GM19452 (cell line): Measurements from ENCODE around the gene LRMDA.

Experiments used
- ATAC-seq: cut with Tn5 transposase; IDR thresholded peaks from one replicate; pipeline ENCODE4 v1.9.1; 2021; ENCODE audit not compliant: unreplicated experiment

Gene LRMDA

DNA sequence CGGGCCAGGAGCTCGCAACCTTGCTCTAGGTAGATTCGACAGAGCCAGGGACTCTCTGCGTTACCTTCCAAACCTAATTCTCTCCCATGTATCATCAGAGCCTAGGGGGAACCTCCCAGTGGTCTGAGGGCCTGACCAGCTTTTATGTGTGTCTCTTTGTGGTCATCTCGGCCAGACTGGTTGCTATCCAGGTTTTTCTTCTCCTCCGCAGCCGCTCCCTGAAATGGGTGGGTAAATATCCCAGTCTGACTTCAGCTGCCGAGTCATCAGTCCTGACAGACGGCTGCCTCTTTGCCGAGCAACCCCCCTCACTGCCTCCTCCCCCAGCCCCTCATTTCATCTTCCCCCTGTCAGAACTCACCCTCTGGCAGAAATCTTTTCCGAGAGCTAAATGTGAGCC, 578.1 kb downstream of the LRMDA start:
- no peak for ATAC-seq

GRCh38 chr10:76010703-76011102, 579.3 kb downstream of the LRMDA start:
- ATAC-seq, result no peak

GRCh38 chr10:76012716-76013327, 581.4 kb downstream of the LRMDA start:
- ATAC-seq, result no peak

- no peak for ATAC-seq
Measured at GRCh38 chr10:76015245-76015644, 583.8 kb downstream of the LRMDA start.

- ATAC-seq, result no peak
Measured at GRCh38 chr10:76017026-76017732, 585.8 kb downstream of the LRMDA start.

DNA sequence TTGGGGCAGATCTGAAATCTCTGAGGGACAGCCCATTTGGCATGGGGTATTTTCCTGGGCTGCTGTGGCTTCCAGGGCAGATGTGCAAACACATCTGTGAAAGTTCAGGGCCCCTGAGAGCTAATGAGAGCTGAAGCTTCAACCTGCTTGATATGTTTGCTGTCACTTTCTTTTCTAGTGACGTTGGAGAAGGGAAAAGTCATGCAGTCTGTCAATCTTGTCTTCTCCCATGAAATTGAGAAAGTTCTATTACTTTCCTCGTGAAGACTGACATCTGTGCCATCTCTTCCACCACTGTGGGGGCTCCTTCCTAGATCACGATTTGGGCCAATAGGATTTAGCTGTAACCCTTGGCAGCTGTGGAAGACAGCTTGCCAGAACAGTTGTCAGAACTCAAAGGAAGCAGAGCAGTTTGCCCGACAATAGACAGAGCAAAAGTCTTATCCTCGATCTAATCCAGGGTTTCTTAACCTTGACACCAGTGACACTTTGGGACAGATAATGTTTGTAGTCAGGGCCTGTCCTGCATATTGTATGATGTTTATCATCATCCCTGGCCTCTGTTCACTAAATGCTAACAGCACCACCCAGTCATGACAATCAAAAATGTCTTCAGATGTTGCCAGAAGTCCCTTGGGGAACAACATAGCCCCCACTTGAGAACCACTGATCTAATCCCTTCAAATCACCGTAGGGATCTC, 586.5 kb downstream of the LRMDA start:
- ATAC-seq, result no peak

- no peak for ATAC-seq
Measured at GRCh38 chr10:76020630-76021029, 589.2 kb downstream of the LRMDA start.

- no peak for ATAC-seq
Measured at GRCh38 chr10:76021398-76021797, 590.0 kb downstream of the LRMDA start.

GRCh38 chr10:76022366-76022765, 590.9 kb downstream of the LRMDA start:
- ATAC-seq, result no peak

GRCh38 chr10:76023007-76023406, 591.6 kb downstream of the LRMDA start:
- ATAC-seq, result no peak

GRCh38 chr10:76024460-76025123, 593.2 kb downstream of the LRMDA start:
- no peak for ATAC-seq

DNA sequence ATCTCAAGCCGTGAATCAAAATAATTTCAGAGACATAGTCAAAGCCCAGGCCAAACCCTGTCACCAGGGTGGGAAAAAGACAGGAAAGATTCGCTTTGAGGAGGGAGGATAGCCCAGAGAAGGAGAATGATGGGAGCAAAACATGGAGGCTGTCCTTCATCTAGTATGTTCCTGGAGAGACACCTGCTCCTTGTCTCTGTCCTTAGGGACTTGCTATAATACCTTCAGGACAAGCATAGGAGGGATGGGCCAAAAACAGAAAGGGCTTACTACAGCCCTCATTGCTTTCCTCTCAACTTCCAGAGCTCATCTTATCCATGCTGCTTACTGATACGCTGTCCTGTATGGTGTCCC, 593.7 kb downstream of the LRMDA start:
- ATAC-seq, result no peak

DNA sequence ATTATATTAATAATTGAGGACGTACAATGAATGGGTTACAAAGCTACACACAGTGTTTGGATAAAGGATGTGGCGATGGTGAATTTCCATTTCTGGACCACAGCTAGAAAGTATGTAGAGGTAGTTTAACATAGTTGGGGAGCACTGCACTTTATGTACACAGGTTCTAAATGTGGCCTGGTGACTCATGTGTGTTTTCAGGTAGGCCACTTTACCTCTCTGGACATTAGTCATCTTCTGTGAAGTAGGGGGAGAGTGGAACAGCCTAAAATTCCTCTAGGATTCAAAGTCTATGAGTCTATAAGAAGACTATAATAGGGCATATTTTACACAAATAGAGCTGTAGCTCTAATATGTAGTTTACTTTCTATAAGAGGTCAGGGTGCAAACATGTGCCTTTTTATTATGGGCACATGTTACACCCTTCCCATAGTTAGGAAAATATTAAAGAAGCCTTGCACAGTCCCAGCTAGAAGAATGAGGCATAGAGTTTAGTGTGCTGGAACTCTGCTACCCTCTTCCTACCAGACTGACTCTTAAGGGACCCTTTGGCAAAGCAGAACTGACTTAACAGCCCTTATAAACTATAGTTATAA, 594.9 kb downstream of the LRMDA start:
- ATAC-seq, result no peak

- ATAC-seq, result no peak
Measured at GRCh38 chr10:76026905-76027304, 595.5 kb downstream of the LRMDA start.

GRCh38 chr10:76029782-76030181, 598.4 kb downstream of the LRMDA start:
- no peak for ATAC-seq

DNA sequence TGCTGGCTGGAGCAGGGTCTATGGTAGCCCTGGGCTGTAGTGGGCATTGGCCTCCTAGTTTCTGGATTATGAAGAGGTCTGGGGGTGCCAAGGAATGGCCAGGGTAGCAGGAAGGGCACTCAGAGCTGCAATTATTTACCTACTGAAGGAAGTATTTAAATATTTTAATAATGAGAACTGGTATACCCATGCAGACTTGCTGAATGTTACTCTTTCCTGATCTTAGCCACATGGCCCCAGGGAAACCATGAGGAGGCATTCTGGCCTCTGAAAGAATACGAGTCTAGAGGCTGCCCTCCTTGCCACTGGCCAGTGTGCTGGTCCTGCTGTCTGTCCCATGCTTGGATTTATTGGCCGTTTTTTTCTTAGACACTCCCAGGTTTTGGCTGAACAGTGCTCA, 599.7 kb downstream of the LRMDA start:
- no peak for ATAC-seq

- no peak for ATAC-seq
Measured at GRCh38 chr10:76031769-76032699, 600.6 kb downstream of the LRMDA start.

- no peak for ATAC-seq
Measured at GRCh38 chr10:76032700-76033039, 601.2 kb downstream of the LRMDA start.

GRCh38 chr10:76033457-76034196, 602.2 kb downstream of the LRMDA start:
- no peak for ATAC-seq
